Liver (tissue), 9 donors: ENCODE results near the gene CPED1. TPM values are rescaled to one million over a fixed set of nuclear protein-coding genes. Genes with fewer than 3 reads are reported as not detected.

Source experiments
- DNase-seq: peaks from one replicate; pipeline ENCODE4 v3.0.0-alpha.2; 2017; ENCODE audit warnings: low spot score
- H3K27ac ChIP-seq, 2 donors: one replicate each; pipeline ENCODE4 v1.7.0; 2013; ENCODE audit warnings: inconsistent platforms in 2 of 2, low read length in 2 of 2, control low read depth in 1 of 2, low read depth in 1 of 2, mild to moderate bottlenecking in 1 of 2
- H3K27me3 ChIP-seq, 4 donors: one replicate each; pipeline versions ENCODE4 v1.6.1 to v1.7.0; 2013; ENCODE audit warnings: low read length in 3 of 4, inconsistent platforms in 1 of 4, mild to moderate bottlenecking in 1 of 4, moderate library complexity in 1 of 4; ENCODE audit not compliant: control insufficient read depth in 4 of 4, insufficient read depth in 4 of 4
- H3K36me3 ChIP-seq, 4 donors: one replicate each; pipeline versions ENCODE4 v1.6.1 to v1.7.0; 2013; ENCODE audit warnings: low read length in 3 of 4, mild to moderate bottlenecking in 3 of 4, low read depth in 1 of 4, moderate library complexity in 1 of 4; ENCODE audit not compliant: control insufficient read depth in 4 of 4, insufficient read depth in 3 of 4
- H3K4me1 ChIP-seq, 4 donors: one replicate each; pipeline versions ENCODE4 v1.6.1 to v1.7.0; 2013; ENCODE audit warnings: low read length in 3 of 4, mild to moderate bottlenecking in 3 of 4, moderate library complexity in 1 of 4; ENCODE audit not compliant: control insufficient read depth in 4 of 4, insufficient read depth in 4 of 4
- H3K4me3 ChIP-seq, 3 donors: one replicate each; pipeline versions ENCODE4 v1.6.1 to v1.7.0; 2013; ENCODE audit warnings: low read length in 3 of 3, control low read depth in 1 of 3, low read depth in 1 of 3, mild to moderate bottlenecking in 1 of 3
- H3K9ac ChIP-seq, 2 donors: one replicate each; pipeline ENCODE4 v1.7.0; 2013; ENCODE audit warnings: low read length in 2 of 2, mild to moderate bottlenecking in 2 of 2, moderate library complexity in 2 of 2, control low read depth in 1 of 2, low read depth in 1 of 2
- H3K9me3 ChIP-seq, 4 donors: one replicate each; pipeline versions ENCODE4 v1.6.1 to v1.7.0; 2013; ENCODE audit warnings: low read length in 3 of 4; ENCODE audit not compliant: control insufficient read depth in 4 of 4
- ATF3 ChIP-seq: IDR thresholded peaks from 2 replicates; pipeline ENCODE4 v1.6.1; 2016; ENCODE audit warnings: antibody characterized with exemption
- CTCF ChIP-seq: fragments of 150-350 bp; IDR thresholded peaks from 2 replicates; pipeline ENCODE4 v1.5.1; 2017; ENCODE audit warnings: improper control_type of control experiment, low read depth, low read length; ENCODE audit not compliant: missing input control
- EGR1 ChIP-seq, 2 donors: IDR thresholded peaks; 2 replicates each; pipeline ENCODE4 v1.6.1; 2016 to 2018; ENCODE audit warnings: antibody characterized with exemption in 2 of 2, low read depth in 2 of 2
- FOXA1 ChIP-seq: IDR thresholded peaks from 2 replicates; pipeline ENCODE4 v1.6.1; 2016; ENCODE audit warnings: antibody characterized with exemption
- FOXA2 ChIP-seq: IDR thresholded peaks from 2 replicates; pipeline ENCODE4 v1.6.1; 2016; ENCODE audit warnings: antibody characterized with exemption
- GABPA ChIP-seq, 2 donors: IDR thresholded peaks in 1 of 2; conservative IDR thresholded peaks in 1 of 2; 2 replicates each; pipeline ENCODE4 v1.6.1; 2016; ENCODE audit warnings: antibody characterized with exemption in 2 of 2, mild to moderate bottlenecking in 1 of 2, moderate library complexity in 1 of 2
- HNF4A ChIP-seq, 2 donors: conservative IDR thresholded peaks; 2 replicates each; pipeline ENCODE4 v1.6.1; 2016; ENCODE audit warnings: antibody characterized with exemption in 2 of 2, mild to moderate bottlenecking in 2 of 2
- HNF4G ChIP-seq: IDR thresholded peaks from 2 replicates; pipeline ENCODE4 v1.6.1; 2016; ENCODE audit warnings: antibody characterized with exemption
- JUND ChIP-seq, 2 donors: IDR thresholded peaks; 2 replicates each; pipeline ENCODE4 v1.6.1; 2016; ENCODE audit warnings: antibody characterized with exemption in 2 of 2
- MAX ChIP-seq: IDR thresholded peaks from 2 replicates; pipeline ENCODE4 v1.6.1; 2016; ENCODE audit warnings: antibody characterized with exemption
- NR2F2 ChIP-seq: IDR thresholded peaks from 2 replicates; pipeline ENCODE4 v1.6.1; 2016; ENCODE audit warnings: antibody characterized with exemption
- RAD21 ChIP-seq, 2 donors: IDR thresholded peaks; 2 replicates each; pipeline ENCODE4 v1.6.1; 2016; ENCODE audit warnings: antibody characterized with exemption in 2 of 2, mild to moderate bottlenecking in 2 of 2
- REST ChIP-seq: IDR thresholded peaks from 2 replicates; pipeline ENCODE4 v1.6.1; 2016; ENCODE audit warnings: antibody characterized with exemption, mild to moderate bottlenecking
- RXRA ChIP-seq, 2 donors: IDR thresholded peaks; 2 replicates each; pipeline ENCODE4 v1.6.1; 2017 to 2018; ENCODE audit warnings: antibody characterized with exemption in 2 of 2, mild to moderate bottlenecking in 1 of 2
- SP1 ChIP-seq: IDR thresholded peaks from 2 replicates; pipeline ENCODE4 v1.6.1; 2018; ENCODE audit warnings: antibody characterized with exemption, mild to moderate bottlenecking
- TAF1 ChIP-seq: conservative IDR thresholded peaks from 2 replicates; pipeline ENCODE4 v1.6.1; 2016; ENCODE audit warnings: antibody characterized with exemption, mild to moderate bottlenecking
- YY1 ChIP-seq: IDR thresholded peaks from 2 replicates; pipeline ENCODE4 v1.6.1; 2016; ENCODE audit warnings: antibody characterized with exemption, mild to moderate bottlenecking
- ZBTB33 ChIP-seq: IDR thresholded peaks from 2 replicates; pipeline ENCODE4 v1.6.1; 2016; ENCODE audit warnings: antibody characterized with exemption
- polyA plus RNA-seq, 2 donors: library from polyadenylated mRNA; stranded (reverse) in 1 of 2; unstranded in 1 of 2; fragments of 200-250 nt in 1 of 2; fragments of >200 nt in 1 of 2; fragmentation: Nextera tagmentation in 1 of 2; extraction: Ambion mirVana in 1 of 2; gene quantifications; one replicate each; pipeline versions ENCODE4 v1.2.1 to v1.2.3, GENCODE V29; 2013 to 2015
- total RNA-seq, 2 donors: library from RNA; depleted of rRNA; stranded (reverse); fragments of >200 nt; gene quantifications; one replicate each; pipeline ENCODE4 v1.2.3, GENCODE V29; 2014
- donor health status: healthy.
- donor health status: healthy.
- donor health status: healthy.
- donor health status: healthy.
- donor health status: healthy.

The CPED1 gene
- total and polyA plus RNA-seq, 4 donors: 8.5 to 58.0 (median 14.6) TPM

- no peak overlapping the region for H3K27ac ChIP-seq
- no peak overlapping the region for H3K4me3 ChIP-seq
These were observed 94.0 kb downstream of the CPED1 start for GRCh38 chr7:121082400-121083101.

More at GRCh38 chr7:121082400-121083101, 94.0 kb downstream of the CPED1 start:
- no peak for DNase-seq
- Histone ChIP-seq H3K9me3 (no peaks in the 10 kb centered on the region), H3K27me3 (no peaks in the 10 kb centered on the region), H3K36me3 (no peaks in the 10 kb centered on the region), H3K4me1 (peaks cover 0 to 27% (median 21%) of the 10 kb centered on the region in 4 donors), H3K9ac (no peak overlapping the region)
- TF ChIP-seq HNF4G: no peak
- TF ChIP-seq REST: no peak
- TF ChIP-seq CTCF: no peak
- no peak for TF ChIP-seq RXRA (IDR thresholded peaks at IDR 0.05)
- TF ChIP-seq GABPA (IDR thresholded peaks at IDR 0.05 in 1 of 2, conservative IDR thresholded peaks at IDR 0.05 in 1 of 2): no peak
- no peak for TF ChIP-seq ATF3
- no peak for TF ChIP-seq FOXA2
- TF ChIP-seq MAX: no peak
- TF ChIP-seq NR2F2: no peak
- no peak for TF ChIP-seq ZBTB33
- TF ChIP-seq HNF4A (conservative IDR thresholded peaks at IDR 0.05): no peak
- TF ChIP-seq FOXA1: no peak
- TF ChIP-seq RAD21 (IDR thresholded peaks at IDR 0.05): no peak
- no peak for TF ChIP-seq TAF1
- no peak for TF ChIP-seq YY1
- TF ChIP-seq SP1: no peak
- no peak for TF ChIP-seq EGR1 (IDR thresholded peaks at IDR 0.05; ENCODE audit: low read depth in 2 of 2)
- no peak for TF ChIP-seq JUND (IDR thresholded peaks at IDR 0.05)
